ENCODE results near the gene TPSAB1.

GRCh38 chr16:1220098-1220728 is 20.3 kb upstream of the TPSAB1 start:
- no peak for TF ChIP-seq CTCF (IDR thresholded peaks at IDR 0.05)
- no peak for TF ChIP-seq EP300 (IDR thresholded peaks at IDR 0.05)
- no peak for TF ChIP-seq POLR2AphosphoS5 (IDR thresholded peaks at IDR 0.05)
- TF ChIP-seq POLR2A (IDR thresholded peaks at IDR 0.05): no peak
